NCI-H146 (cell line): Measurements from ENCODE around the gene BTBD19.
"Not testable (repeated sequence)": the region's sequence is repeated elsewhere in the genome, so short reads cannot be mapped to it uniquely, and the experiment has no call there.

ENCODE experiments used
- DNase-seq: peaks from one replicate; lab custom pipeline; 2025; lab: John Stamatoyannopoulos, UW

BTBD19 gene

DNA sequence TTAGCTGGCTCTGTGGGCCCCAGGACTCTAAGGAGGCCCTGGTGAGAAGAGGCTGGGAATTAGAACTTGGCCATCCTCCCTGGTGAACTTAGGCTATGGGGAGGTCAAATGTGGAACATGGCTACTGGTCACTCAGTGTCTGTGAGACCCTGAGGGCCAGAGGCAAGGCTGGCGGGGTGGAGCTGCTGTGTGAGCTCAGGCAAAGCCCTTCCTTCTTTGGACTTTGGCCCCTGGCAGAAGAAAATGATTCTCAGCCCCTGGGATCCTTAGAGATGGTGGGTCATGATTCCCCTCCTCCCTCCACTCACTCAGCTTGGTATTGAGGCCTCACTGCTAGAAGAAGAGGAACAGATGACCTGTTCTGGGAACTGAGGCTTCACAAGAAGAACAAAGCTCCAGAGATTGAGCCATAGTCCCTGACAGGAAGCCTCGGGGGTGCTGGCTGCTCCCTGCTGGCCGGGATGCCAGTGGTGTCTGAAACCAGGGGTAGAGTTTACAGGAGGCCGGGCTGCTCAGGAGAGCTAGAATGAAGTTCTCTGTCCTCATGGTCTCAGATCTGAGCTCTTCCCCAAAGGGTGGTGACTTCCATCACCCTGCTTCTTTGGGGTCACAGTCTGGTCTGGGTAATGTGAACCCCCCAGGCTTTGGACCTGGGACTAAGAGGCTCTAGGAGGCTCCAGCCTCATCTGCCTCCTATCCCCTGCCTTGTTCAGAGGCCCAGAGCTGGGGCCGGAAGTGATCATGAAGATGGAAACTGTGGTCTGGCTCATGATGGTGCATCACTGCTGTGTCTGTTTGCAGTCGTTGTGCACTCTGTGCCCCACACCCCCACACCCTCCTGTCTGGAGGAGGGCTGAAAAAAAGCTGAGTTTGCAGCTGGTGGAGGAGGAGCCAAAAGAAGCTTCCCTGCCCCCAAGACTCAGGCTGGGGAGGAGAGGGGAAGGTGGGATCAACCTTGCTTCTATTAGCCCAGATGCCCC lies 905 bp downstream of the BTBD19 start:
- no peak for DNase-seq

GRCh38 chr1:44810101-44810761 lies 1.9 kb downstream of the BTBD19 start:
- no peak for DNase-seq

- DNase-seq: not testable (repeated sequence)
Measured at GRCh38 chr1:44810762-44811105, 2.4 kb downstream of the BTBD19 start.

DNA sequence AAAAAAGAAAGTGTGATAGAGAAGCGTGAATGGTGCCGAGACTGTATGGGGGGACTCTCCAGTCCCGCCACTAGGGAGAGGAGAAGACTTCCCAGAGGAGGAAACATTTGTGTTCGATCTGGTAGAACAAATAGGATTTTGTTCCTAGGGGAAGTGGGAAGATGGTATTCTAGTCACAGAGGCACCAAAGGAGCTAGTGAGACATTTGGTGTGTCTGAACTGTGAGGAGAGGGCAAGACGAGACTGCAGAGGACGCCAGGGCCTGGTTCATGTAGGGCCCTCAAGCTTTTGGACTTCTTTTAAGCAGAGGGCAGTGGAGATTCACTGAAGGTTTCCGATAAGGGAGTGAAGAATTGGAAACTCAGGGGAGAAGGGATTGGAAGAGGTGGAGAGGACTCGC lies 2.9 kb downstream of the BTBD19 start:
- DNase-seq: no peak

DNA sequence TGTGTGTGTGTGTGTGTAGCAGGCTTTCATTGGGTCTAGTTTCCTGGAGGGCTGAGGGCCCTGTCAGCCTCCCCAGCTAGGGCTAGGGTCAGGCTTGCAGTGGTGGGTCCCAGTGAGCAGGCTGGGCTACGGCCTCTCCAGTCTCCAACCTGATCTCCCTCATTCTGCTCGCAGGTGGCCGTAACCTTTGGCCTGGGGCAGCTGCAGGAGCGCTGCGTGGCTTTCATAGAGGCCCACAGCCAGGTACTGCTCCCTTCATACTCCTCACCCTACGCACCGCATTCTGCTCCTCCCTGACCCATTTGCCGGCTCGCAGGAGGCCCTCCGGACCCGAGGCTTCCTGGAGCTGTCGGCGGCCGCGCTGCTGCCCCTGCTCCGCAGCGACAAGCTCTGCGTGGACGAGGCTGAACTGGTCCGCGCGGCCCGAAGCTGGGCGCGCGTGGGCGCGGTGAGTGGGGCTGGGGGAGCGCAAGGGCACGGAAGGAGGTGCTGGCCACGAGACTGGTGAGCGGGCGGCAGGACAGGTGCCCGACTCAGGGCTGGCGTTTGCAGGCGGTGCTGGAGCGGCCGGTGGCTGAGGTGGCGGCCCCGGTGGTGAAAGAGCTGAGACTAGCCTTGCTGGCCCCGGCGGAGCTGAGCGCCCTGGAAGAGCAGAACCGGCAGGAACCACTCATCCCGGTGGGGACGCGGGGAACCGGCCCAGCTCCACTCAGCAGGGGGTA lies 4.7 kb downstream of the BTBD19 start:
- DNase-seq: no peak

- not testable (repeated sequence) for DNase-seq
Measured at GRCh38 chr1:44815926-44816325, 7.6 kb downstream of the BTBD19 start.

GRCh38 chr1:44817307-44817706 lies 9.0 kb downstream of the BTBD19 start:
- DNase-seq: no peak

- no peak for DNase-seq
Measured at GRCh38 chr1:44817771-44818495, 9.6 kb downstream of the BTBD19 start.

DNA sequence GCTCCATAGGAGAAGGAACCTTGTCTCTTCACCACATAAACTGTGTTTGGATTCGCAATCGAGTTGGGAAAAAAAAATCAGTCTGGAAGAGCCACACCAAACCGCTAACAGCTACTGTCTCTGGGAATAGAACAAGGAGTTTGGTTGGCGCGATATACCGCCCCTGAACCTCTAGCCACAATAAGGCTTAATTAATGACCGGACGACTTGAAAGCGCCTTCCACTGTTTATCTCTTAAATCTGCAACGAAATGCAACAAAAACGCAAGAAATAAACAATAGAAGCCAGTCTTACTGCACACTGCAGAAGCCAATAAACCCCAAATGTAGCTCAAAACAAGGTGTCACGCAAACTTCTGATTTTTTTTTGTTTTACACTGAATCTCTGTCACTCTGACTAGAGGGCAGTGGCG lies 10.9 kb downstream of the BTBD19 start:
- no peak for DNase-seq

GRCh38 chr1:44819608-44820327 lies 11.4 kb downstream of the BTBD19 start:
- no peak for DNase-seq

DNA sequence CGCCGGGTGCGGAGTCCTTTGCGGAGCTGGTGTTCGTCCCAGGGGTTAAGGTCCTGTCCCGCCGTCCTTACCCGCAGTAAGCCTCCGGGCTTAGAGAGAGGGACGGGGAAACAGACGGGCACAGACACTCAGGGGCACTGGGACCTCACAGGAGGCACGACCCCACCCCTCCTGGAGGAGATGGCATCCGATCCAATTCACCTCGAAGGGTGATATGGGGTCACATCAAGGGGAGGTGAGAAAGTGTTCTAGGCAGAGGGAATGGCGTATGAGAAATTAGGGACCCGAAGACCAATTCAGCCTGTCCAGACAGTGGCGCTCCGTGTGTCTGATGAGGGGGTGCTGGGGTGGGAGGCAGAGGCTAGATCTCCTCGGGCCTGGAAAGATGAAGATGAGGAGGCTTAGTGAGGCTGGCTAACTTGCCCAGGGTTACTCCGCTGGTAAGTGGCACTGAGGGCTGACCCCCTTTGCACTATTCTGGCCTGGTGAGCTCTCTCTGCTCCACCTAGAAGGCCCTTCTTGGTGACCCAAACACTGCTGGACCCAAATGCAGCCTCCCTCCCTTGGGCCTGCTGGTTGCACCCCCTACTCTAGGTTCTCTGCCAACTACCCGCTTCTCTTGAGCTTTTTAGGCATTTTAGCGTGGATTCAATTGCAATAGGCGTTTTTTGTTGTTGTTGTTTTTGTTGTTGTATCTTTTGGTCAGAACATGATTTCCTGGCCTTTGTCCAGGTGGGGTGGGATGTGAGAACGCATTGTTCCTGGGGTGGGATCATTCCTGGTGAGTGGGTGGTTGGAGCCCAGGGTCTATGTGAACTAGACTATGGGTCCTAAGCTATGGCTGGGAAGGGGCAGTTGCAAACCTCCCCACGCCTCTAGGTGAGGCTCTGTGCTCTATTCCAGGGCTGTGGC lies 12.3 kb downstream of the BTBD19 start:
- no peak for DNase-seq

DNA sequence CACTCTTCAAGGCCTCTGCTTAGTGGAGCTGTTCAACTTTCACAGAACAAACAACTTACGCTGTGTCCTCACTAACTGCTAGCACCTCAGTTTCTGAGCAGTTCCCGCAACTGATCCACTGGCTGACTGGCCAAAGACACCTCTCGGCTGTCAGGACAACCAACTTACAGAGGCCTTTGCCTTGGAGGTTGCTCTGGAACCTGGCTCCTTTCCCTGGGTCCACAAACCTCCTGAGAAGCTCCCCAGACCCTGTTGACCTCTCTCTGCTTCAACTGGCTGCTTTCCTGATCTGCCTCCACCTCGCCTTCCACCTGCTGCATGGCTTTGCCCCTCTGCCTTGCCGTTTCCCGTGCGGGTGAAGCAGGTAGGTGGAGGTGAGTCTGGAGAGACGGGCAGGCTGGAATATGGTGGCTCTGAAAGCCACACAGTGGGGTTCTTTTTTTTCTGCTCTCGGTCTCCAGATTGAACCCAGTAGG lies 13.0 kb downstream of the BTBD19 start:
- no peak for DNase-seq

DNA sequence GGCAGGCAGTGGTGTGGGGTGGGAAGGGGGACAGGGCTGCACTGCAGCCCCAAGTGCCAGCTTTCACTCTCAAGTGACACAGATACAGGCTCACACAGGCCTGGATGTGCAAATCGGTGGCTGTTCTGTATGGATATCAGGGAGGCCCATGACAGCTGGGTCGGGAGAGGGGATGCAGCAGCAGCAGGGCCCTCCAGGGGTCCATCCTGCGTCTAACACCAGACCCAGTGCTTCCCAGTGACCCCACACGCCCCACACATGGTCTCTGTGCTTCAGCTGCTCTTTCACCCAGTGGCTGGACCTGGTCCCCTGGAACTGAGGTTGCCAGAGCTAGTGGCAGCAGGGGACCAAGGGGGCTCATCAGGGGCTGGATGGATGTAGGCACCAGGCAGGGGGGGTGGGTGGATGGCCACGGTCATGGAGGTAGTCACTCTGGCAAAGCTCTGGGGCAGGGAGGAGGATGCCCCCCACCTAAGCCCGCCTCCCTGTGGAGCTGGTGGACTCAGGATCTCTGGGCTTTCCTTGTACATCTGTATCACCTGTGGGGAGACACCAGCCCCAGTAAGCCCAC lies 13.9 kb downstream of the BTBD19 start:
- DNase-seq: no peak

- DNase-seq: no peak
Measured at GRCh38 chr1:44822981-44823451, 14.7 kb downstream of the BTBD19 start.

GRCh38 chr1:44824392-44824791 lies 16.1 kb downstream of the BTBD19 start:
- not testable (repeated sequence) for DNase-seq

GRCh38 chr1:44826375-44827196 lies 18.3 kb downstream of the BTBD19 start:
- no peak for DNase-seq

- no peak for DNase-seq
Measured at GRCh38 chr1:44827197-44828002, 19.1 kb downstream of the BTBD19 start.
